CD14-positive monocyte (primary cell): Measurements from ENCODE around the gene ZC3H12C. TPM values are rescaled to one million over a fixed set of nuclear protein-coding genes. Genes with fewer than 3 reads are reported as not detected.

Experiments used
- DNase-seq, 3 donors: peaks; one replicate each; pipeline ENCODE4 v3.0.0-alpha.2; 2011 to 2022
- H2AFZ ChIP-seq: 2 replicates; pipeline ENCODE4 v1.6.0; 2012; ENCODE audit warnings: mild to moderate bottlenecking, low read depth, low read length, inconsistent platforms; ENCODE audit not compliant: insufficient read depth, poor library complexity, severe bottlenecking
- H3K27ac ChIP-seq, 2 donors: 1 replicate in 1 of 2; 2 replicates in 1 of 2; pipeline ENCODE4 v1.5.1; 2012 to 2013; ENCODE audit warnings: low read length in 2 of 2, control low read depth in 1 of 2, inconsistent platforms in 1 of 2, low read depth in 1 of 2, mild to moderate bottlenecking in 1 of 2
- H3K27me3 ChIP-seq, 2 donors: one replicate each; pipeline versions ENCODE4 v1.6.0 to v1.6.1; 2011 to 2013; ENCODE audit warnings: low read length in 2 of 2; ENCODE audit not compliant: control insufficient read depth in 2 of 2, insufficient read depth in 2 of 2
- H3K36me3 ChIP-seq, 2 donors: replicated peaks in 1 of 2; 1 replicate in 1 of 2; 2 replicates in 1 of 2; pipeline versions ENCODE4 v1.5.1 to v1.6.1; 2012 to 2013; ENCODE audit warnings: low read length in 2 of 2, control low read depth in 1 of 2, inconsistent platforms in 1 of 2, mild to moderate bottlenecking in 1 of 2; ENCODE audit not compliant: insufficient read depth in 2 of 2, control insufficient read depth in 1 of 2
- H3K4me1 ChIP-seq, 2 donors: 1 replicate in 1 of 2; 2 replicates in 1 of 2; pipeline versions ENCODE4 v1.5.1 to v1.6.1; 2012 to 2013; ENCODE audit warnings: low read length in 2 of 2, control low read depth in 1 of 2, inconsistent platforms in 1 of 2, mild to moderate bottlenecking in 1 of 2, moderate library complexity in 1 of 2; ENCODE audit not compliant: insufficient read depth in 2 of 2, control insufficient read depth in 1 of 2
- H3K4me2 ChIP-seq: replicated peaks from 2 replicates; pipeline ENCODE3; 2012; ENCODE audit warnings: low read length, moderate library complexity, mild to moderate bottlenecking; ENCODE audit not compliant: poor library complexity, severe bottlenecking; ENCODE audit errors: extremely low read depth
- H3K4me3 ChIP-seq, 3 experiments: fragments of 200-600 bp in 1 of 3; sonication (generic) in 1 of 3; replicated peaks in 1 of 3; 1 replicate in 2 of 3; 2 replicates in 1 of 3; pipeline ENCODE4 v1.5.1; 2011 to 2013; ENCODE audit warnings: low read length in 3 of 3, mild to moderate bottlenecking in 3 of 3, control low read depth in 2 of 3, low read depth in 2 of 3, inconsistent platforms in 1 of 3, moderate library complexity in 1 of 3
- H3K79me2 ChIP-seq: 2 replicates; pipeline ENCODE4 v1.6.0; 2012; ENCODE audit warnings: mild to moderate bottlenecking, control low read depth, inconsistent platforms, low read length, moderate library complexity; ENCODE audit not compliant: insufficient read depth
- H3K9ac ChIP-seq: 2 replicates; pipeline ENCODE4 v1.6.0; 2017; ENCODE audit warnings: low read length, mild to moderate bottlenecking; ENCODE audit not compliant: insufficient read depth, poor library complexity, severe bottlenecking
- H3K9me3 ChIP-seq, 2 donors: replicated peaks in 1 of 2; 1 replicate in 1 of 2; 2 replicates in 1 of 2; pipeline versions ENCODE4 v1.5.1 to v1.6.1; 2012 to 2013; ENCODE audit warnings: low read length in 2 of 2, control low read depth in 1 of 2; ENCODE audit not compliant: control insufficient read depth in 1 of 2, insufficient read depth in 1 of 2
- H4K20me1 ChIP-seq: 2 replicates; pipeline ENCODE4 v1.6.0; 2012; ENCODE audit warnings: mild to moderate bottlenecking, low read length, control low read depth, moderate library complexity; ENCODE audit not compliant: insufficient read depth
- H3K27ac Mint-ChIP-seq, 7 donors: one replicate each; pipeline ENCODE4 v1.8.0; 2020; ENCODE audit warnings: mild to moderate bottlenecking in 7 of 7, mixed read lengths in 7 of 7, moderate library complexity in 6 of 7, inconsistent platforms in 2 of 7
- H3K27me3 Mint-ChIP-seq, 3 donors: one replicate each; pipeline ENCODE4 v1.8.0; 2021 to 2022; ENCODE audit warnings: low read depth in 3 of 3, mild to moderate bottlenecking in 3 of 3, mixed read lengths in 3 of 3, moderate library complexity in 3 of 3, inconsistent platforms in 1 of 3
- H3K36me3 Mint-ChIP-seq, 2 donors: one replicate each; pipeline ENCODE4 v1.8.0; 2020; ENCODE audit warnings: mixed read lengths in 2 of 2, inconsistent platforms in 1 of 2, mild to moderate bottlenecking in 1 of 2
- H3K4me1 Mint-ChIP-seq: one replicate; pipeline ENCODE4 v1.8.0; 2020; ENCODE audit warnings: mild to moderate bottlenecking, mixed read lengths
- H3K4me3 Mint-ChIP-seq, 2 donors: one replicate each; pipeline ENCODE4 v1.8.0; 2020; ENCODE audit warnings: mild to moderate bottlenecking in 2 of 2, mixed read lengths in 2 of 2, moderate library complexity in 1 of 2
- H3K9me3 Mint-ChIP-seq, 7 donors: one replicate each; pipeline ENCODE4 v1.8.0; 2020 to 2022; ENCODE audit warnings: mixed read lengths in 7 of 7, mild to moderate bottlenecking in 6 of 7, moderate library complexity in 6 of 7, inconsistent platforms in 2 of 7
- CTCF ChIP-seq: fragments of 200-600 bp; IDR thresholded peaks from one replicate; pipeline ENCODE4 v1.8.0; 2022; ENCODE audit warnings: antibody characterized with exemption, mild to moderate bottlenecking
- WGBS: methylation state at CpG from one replicate; pipeline ENCODE4 v1.1.5; 2013; ENCODE audit warnings: missing lambda C conversion rate; ENCODE audit not compliant: insufficient coverage; 5-methylcytosine and 5-hydroxymethylcytosine counted together
- intact Hi-C, 2 donors: fragments of 100-400 bp; cut with micrococcal nuclease; formaldehyde crosslinking; loops; one replicate each; pipeline versions ENCODE4 v1.15.0 to v1.15.1; 2023
- polyA plus RNA-seq, 3 donors: library from polyadenylated mRNA; depleted of rRNA in 1 of 3; unstranded in 2 of 3; stranded (reverse) in 1 of 3; fragments of 300-500 nt in 2 of 3; fragments of >200 nt in 1 of 3; fragmentation: Illumina TruSeq in 2 of 3; gene quantifications; 1 replicate in 2 of 3; 2 replicates in 1 of 3; pipeline ENCODE4 v1.2.3, GENCODE V29; 2012 to 2021

ZC3H12C gene
- polyA plus RNA-seq, 3 donors: 0.47 to 2.6 (median 0.73) TPM

GRCh38 chr11:110081462-110082376 lies 11.5 kb upstream of the ZC3H12C start:
- intact Hi-C loops: no loop called here
- Mint-ChIP-seq H3K4me1 (peaks cover 12% of the 10 kb centered on the region), H3K9me3 (peaks cover 2 to 6% (median 3%) of the 10 kb centered on the region in 7 donors), H3K27me3 (peaks cover 0 to 4% (median 2%) of the 10 kb centered on the region in 3 donors), H3K27ac (peak overlapping the region in 3 of 7 donors; percentile 3 to 70 (median 53)), H3K36me3 (no peaks in the 10 kb centered on the region), H3K4me3 (no peak overlapping the region)
- no peaks in the 10 kb centered on the region for H3K36me3 ChIP-seq
- peak in 1 of 3 donors; percentile 51 for DNase-seq
- no peak overlapping the region for H2AFZ ChIP-seq
- no peaks in the 10 kb centered on the region for H3K79me2 ChIP-seq
- 61% methylated on average over 4 of the region's 7 CpGs for WGBS
- H3K9ac ChIP-seq: no peak overlapping the region
- no peaks in the 10 kb centered on the region for H4K20me1 ChIP-seq
- peaks cover 3 to 4% of the 10 kb centered on the region in 2 donors for H3K4me1 ChIP-seq
- no peaks in the 10 kb centered on the region for H3K27me3 ChIP-seq
- no peak overlapping the region for H3K27ac ChIP-seq
- no peak for TF ChIP-seq CTCF
- H3K4me3 ChIP-seq: no peak overlapping the region
- H3K4me2 ChIP-seq: no peak overlapping the region
- peaks cover 0 to 6% of the 10 kb centered on the region in 2 donors for H3K9me3 ChIP-seq

DNA sequence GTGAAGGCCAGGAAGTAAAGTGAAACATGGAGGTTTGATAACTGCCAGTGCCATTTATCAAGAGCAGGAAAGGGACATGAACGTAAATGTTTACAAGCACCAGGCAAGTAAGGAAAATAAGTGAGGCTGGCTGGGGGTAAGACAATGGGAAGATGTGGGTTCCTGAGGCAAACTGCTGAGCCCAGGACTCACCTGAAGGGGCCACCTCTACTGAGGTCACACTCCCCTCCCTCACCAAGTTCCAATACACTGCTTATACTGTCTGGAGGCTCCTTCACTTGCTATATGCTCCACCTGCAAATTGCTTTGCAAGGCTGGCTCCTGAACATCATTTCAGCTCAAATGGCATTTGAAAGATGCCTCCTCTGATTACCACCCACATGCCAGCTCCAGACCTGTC lies 10.3 kb upstream of the ZC3H12C start:
- Histone ChIP-seq H3K27ac (no peak overlapping the region), H2AFZ (no peak overlapping the region), H3K9me3 (peaks cover 0 to 6% of the 10 kb centered on the region in 2 donors), H3K36me3 (no peaks in the 10 kb centered on the region), H3K79me2 (no peaks in the 10 kb centered on the region), H3K4me1 (peaks cover 6 to 11% of the 10 kb centered on the region in 2 donors), H3K9ac (no peak overlapping the region), H3K4me3 (no peak overlapping the region), H4K20me1 (no peaks in the 10 kb centered on the region), H3K27me3 (no peaks in the 10 kb centered on the region), H3K4me2 (no peak overlapping the region)
- Mint-ChIP-seq H3K27ac (no peak overlapping the region), H3K4me3 (no peak overlapping the region), H3K36me3 (no peaks in the 10 kb centered on the region), H3K4me1 (peaks cover 16% of the 10 kb centered on the region), H3K27me3 (peaks cover 0 to 4% (median 2%) of the 10 kb centered on the region in 3 donors), H3K9me3 (peaks cover 2 to 6% (median 3%) of the 10 kb centered on the region in 7 donors)
- DNase-seq: no peak
- TF ChIP-seq CTCF: no peak
- WGBS: 80% methylated on average over 1 of the region's 1 CpG
- intact Hi-C loops: no loop called here
